Endodermal cell (in vitro differentiated cells): ENCODE data around the gene NTRK1. TPM values are rescaled to one million over a fixed set of nuclear protein-coding genes. Genes with fewer than 3 reads are reported as not detected.

ENCODE experiments used
- DNase-seq: peaks from one replicate; pipeline ENCODE4 v3.0.0-alpha.2; 2017
- H3K27ac ChIP-seq: 2 replicates; pipeline ENCODE4 v1.5.1; 2013; ENCODE audit warnings: mild to moderate bottlenecking, low read depth, low read length, moderate library complexity
- H3K27me3 ChIP-seq: 2 replicates; pipeline ENCODE4 v1.6.1; 2013; ENCODE audit warnings: mild to moderate bottlenecking, low read length, moderate library complexity; ENCODE audit not compliant: insufficient read depth, control insufficient read depth, poor library complexity, severe bottlenecking
- H3K36me3 ChIP-seq: 2 replicates; pipeline ENCODE4 v1.7.0; 2013; ENCODE audit warnings: mild to moderate bottlenecking, low read length, moderate library complexity; ENCODE audit not compliant: control insufficient read depth, insufficient read depth
- H3K4me1 ChIP-seq: one replicate; pipeline ENCODE4 v1.7.0; 2013; ENCODE audit warnings: low read length; ENCODE audit not compliant: control insufficient read depth, insufficient read depth
- H3K4me3 ChIP-seq: 2 replicates; pipeline ENCODE4 v1.5.1; 2013; ENCODE audit warnings: mild to moderate bottlenecking, low read length, moderate library complexity
- H3K9ac ChIP-seq: 2 replicates; pipeline ENCODE4 v1.6.1; 2013; ENCODE audit warnings: mild to moderate bottlenecking, low read length, moderate library complexity; ENCODE audit not compliant: poor library complexity, severe bottlenecking; ENCODE audit errors: extremely low read depth
- H3K9me3 ChIP-seq: 2 replicates; pipeline ENCODE4 v1.6.1; 2013; ENCODE audit warnings: mild to moderate bottlenecking, low read length, moderate library complexity; ENCODE audit not compliant: control insufficient read depth
- H3K27ac Mint-ChIP-seq: 2 replicates; pipeline ENCODE4 v1.8.0; 2020; ENCODE audit warnings: mixed read lengths
- H3K27me3 Mint-ChIP-seq: 2 replicates; pipeline ENCODE4 v1.8.0; 2021; ENCODE audit warnings: mild to moderate bottlenecking, mixed read lengths; ENCODE audit not compliant: insufficient read depth
- H3K36me3 Mint-ChIP-seq: 2 replicates; pipeline ENCODE4 v1.8.0; 2020; ENCODE audit warnings: low read depth, mixed read lengths
- H3K4me1 Mint-ChIP-seq: 2 replicates; pipeline ENCODE4 v1.8.0; 2020; ENCODE audit warnings: mixed read lengths
- H3K4me3 Mint-ChIP-seq: 2 replicates; pipeline ENCODE4 v1.8.0; 2020; ENCODE audit warnings: mild to moderate bottlenecking, moderate library complexity, mixed read lengths
- H3K9me3 Mint-ChIP-seq: 2 replicates; pipeline ENCODE4 v1.8.0; 2020; ENCODE audit warnings: mild to moderate bottlenecking, mixed read lengths
- WGBS, 2 experiments: methylation state at CpG; one replicate each; pipeline versions ENCODE4 v1.1.5 to v1.1.7; 2013; ENCODE audit warnings: missing lambda C conversion rate in 2 of 2, mixed read lengths in 1 of 2; ENCODE audit not compliant: insufficient coverage in 1 of 2, insufficient read length in 1 of 2; 5-methylcytosine and 5-hydroxymethylcytosine counted together
- total RNA-seq, 2 donors: library from RNA; stranded (reverse); fragmentation: NEBNext Ultra II Directional in 1 of 2; extraction: Animal tissue kit (Norgen Biotek cat#: 25700) in 1 of 2; gene quantifications; 2 replicates in 1 of 2; 3 replicates in 1 of 2; pipeline ENCODE4 v1.2.1, GENCODE V29; 2021
- TF ChIP-seq, protein P1 (sequence below): fragments of 200-600 bp; sonication (generic); conservative IDR thresholded peaks from 2 replicates; pipeline ENCODE4 v1.5.0; 2021; ENCODE audit warnings: antibody characterized with exemption, mild to moderate bottlenecking

NTRK1 gene
- total RNA-seq, 2 donors from 2014 or later = 0.44 to 0.82 TPM

DNA sequence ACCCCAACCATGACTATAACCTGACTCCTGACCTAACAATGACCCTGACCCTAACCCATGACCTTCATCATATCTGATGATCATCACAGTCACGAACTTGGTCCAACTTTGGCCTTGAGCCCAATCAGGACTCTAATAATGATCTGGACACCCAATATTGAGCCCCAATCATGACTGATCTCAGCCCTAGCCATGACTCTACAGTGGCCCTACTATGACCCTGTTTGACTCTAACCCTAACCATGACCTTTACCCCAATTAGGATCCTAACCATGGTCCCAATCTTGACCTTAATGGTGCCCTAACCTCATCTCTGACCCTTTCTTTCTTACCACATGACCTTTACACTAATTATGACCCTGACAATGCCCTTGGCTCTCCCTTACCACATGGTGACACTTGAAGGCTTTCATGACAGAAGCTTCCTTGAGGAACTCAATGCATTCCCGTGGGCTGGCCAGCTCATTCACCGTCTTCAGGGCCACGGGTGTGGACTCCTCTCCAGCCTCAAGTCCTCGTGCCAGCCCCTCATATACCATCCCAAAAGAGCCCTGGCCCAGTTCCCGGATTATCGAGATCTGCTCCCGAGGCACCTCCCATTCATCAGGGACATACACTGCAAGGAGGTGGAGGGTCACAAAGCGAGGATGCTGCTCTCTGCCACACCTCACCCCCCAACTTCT is 17.9 kb upstream of the NTRK1 start:
- Mint-ChIP-seq H3K27me3 (peaks cover 91% of the 10 kb centered on the region), H3K27ac (no peak overlapping the region), H3K9me3 (no peaks in the 10 kb centered on the region), H3K4me1 (peaks cover 6% of the 10 kb centered on the region), H3K36me3 (no peaks in the 10 kb centered on the region), H3K4me3 (no peak overlapping the region)
- Histone ChIP-seq H3K4me1 (no peaks in the 10 kb centered on the region), H3K27me3 (peaks cover 75% of the 10 kb centered on the region), H3K36me3 (no peaks in the 10 kb centered on the region), H3K27ac (no peak overlapping the region), H3K9ac (no peak overlapping the region), H3K9me3 (no peaks in the 10 kb centered on the region), H3K4me3 (no peak overlapping the region)
- WGBS, 2 experiments = 83 to 94% methylated on average over 7 to 9 of the region's 9 CpGs
- TF ChIP-seq, protein P1, sequence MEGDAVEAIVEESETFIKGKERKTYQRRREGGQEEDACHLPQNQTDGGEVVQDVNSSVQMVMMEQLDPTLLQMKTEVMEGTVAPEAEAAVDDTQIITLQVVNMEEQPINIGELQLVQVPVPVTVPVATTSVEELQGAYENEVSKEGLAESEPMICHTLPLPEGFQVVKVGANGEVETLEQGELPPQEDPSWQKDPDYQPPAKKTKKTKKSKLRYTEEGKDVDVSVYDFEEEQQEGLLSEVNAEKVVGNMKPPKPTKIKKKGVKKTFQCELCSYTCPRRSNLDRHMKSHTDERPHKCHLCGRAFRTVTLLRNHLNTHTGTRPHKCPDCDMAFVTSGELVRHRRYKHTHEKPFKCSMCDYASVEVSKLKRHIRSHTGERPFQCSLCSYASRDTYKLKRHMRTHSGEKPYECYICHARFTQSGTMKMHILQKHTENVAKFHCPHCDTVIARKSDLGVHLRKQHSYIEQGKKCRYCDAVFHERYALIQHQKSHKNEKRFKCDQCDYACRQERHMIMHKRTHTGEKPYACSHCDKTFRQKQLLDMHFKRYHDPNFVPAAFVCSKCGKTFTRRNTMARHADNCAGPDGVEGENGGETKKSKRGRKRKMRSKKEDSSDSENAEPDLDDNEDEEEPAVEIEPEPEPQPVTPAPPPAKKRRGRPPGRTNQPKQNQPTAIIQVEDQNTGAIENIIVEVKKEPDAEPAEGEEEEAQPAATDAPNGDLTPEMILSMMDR = no peak
- DNase-seq = no peak

DNA sequence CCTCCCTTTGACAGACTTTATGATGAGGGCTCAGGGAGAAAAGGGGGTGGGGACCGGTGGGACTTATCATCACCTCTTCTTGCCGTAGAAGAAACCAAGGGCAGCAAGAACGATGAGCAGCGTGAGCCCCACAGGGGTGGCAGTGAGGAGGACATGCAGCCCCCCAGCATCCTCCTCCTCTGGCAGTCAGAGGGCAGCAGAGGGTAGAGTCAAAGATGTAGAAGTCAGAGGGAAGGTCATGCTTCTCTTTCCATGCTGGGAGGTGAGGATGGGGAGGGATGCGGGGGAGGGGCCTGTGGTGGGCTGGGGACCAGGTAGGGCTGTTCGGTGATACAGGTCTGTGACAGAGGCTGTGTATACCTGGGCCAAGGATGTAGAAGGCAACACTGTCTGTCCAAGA is 16.6 kb upstream of the NTRK1 start:
- Mint-ChIP-seq H3K9me3 (no peaks in the 10 kb centered on the region), H3K4me3 (no peak overlapping the region), H3K36me3 (no peaks in the 10 kb centered on the region), H3K27me3 (peaks cover 93% of the 10 kb centered on the region), H3K27ac (no peak overlapping the region), H3K4me1 (peaks cover 12% of the 10 kb centered on the region)
- Histone ChIP-seq H3K4me3 (no peak overlapping the region), H3K27me3 (peaks cover 78% of the 10 kb centered on the region), H3K4me1 (no peaks in the 10 kb centered on the region), H3K9ac (no peak overlapping the region), H3K9me3 (no peaks in the 10 kb centered on the region), H3K36me3 (no peaks in the 10 kb centered on the region), H3K27ac (no peak overlapping the region)
- 74 to 80% methylated on average over 4 to 6 of the region's 6 CpGs for WGBS, 2 experiments
- DNase-seq = no peak
- TF ChIP-seq, protein P1 = peak; percentile 36

DNA sequence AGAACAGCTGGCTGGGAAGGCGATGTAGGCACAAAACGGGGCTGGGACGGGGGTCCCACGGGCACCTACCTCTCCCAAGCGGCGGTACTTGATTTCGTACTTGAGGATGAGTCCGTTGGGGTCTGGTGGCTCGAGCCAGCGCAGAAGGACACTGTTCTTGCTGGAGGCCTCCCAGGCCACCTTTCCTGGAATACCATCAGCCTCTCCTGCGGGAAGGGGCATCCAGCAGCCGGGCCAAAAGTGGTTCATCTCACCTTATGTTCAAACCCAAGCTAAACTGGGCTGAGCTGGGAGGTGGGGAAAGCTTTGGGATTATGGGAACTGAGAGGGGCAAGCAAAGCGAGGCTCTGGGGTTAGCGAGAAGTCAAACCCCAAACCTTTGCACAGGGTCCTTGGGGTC is 16.0 kb upstream of the NTRK1 start:
- TF ChIP-seq, protein P1 = no peak
- no peak for DNase-seq
- Histone ChIP-seq H3K27ac (no peak overlapping the region), H3K4me3 (no peak overlapping the region), H3K27me3 (peaks cover 83% of the 10 kb centered on the region), H3K9ac (no peak overlapping the region), H3K4me1 (no peaks in the 10 kb centered on the region), H3K9me3 (no peaks in the 10 kb centered on the region), H3K36me3 (no peaks in the 10 kb centered on the region)
- Mint-ChIP-seq H3K27ac (no peak overlapping the region), H3K9me3 (no peaks in the 10 kb centered on the region), H3K4me3 (peak overlapping the region; percentile 38), H3K4me1 (peaks cover 12% of the 10 kb centered on the region), H3K27me3 (peaks cover 96% of the 10 kb centered on the region), H3K36me3 (no peaks in the 10 kb centered on the region)
- WGBS, 2 experiments = 62 to 67% methylated on average over 11 to 14 of the region's 14 CpGs
